ENCODE measurements around the gene MYO18A. TPM values are rescaled to one million over a fixed set of nuclear protein-coding genes. Genes with fewer than 3 reads are reported as not detected.
A peak's percentile ranks its signal among the peaks of the same experiment; 100 is the strongest.

MYO18A gene
- total and polyA plus RNA-seq, 9 donors, result 23.0 to 53.9 (median 31.7) TPM

- H3K4me3 ChIP-seq, result no peak overlapping the region
- WGBS, 3 donors, result 17 to 51% (median 24%) methylated on average over 11 of the region's 11 CpGs
- no peak for DNase-seq
- H3K4me1 ChIP-seq (ENCODE audit: insufficient read depth), result peaks cover 44% of the 10 kb centered on the region
- H3K36me3 ChIP-seq, result no peaks in the 10 kb centered on the region
- peak overlapping the region in 1 of 2 donors; percentile 48 for H3K27ac ChIP-seq
- no peaks in the 10 kb centered on the region for H3K9me3 ChIP-seq
- TF ChIP-seq POLR2A (IDR thresholded peaks at IDR 0.05) (no peak), EP300 (IDR thresholded peaks at IDR 0.05) (no peak), CTCF (IDR thresholded peaks at IDR 0.05) (no peak)
- H3K27me3 ChIP-seq, result no peaks in the 10 kb centered on the region
- intact Hi-C loops (cut with DNase I), result loop anchor here in 1 of 4 donors (10.0 kb wide), 1 partner anchor 57 kb away; no protein-coding TSS in a partner anchor
These were observed 22.1 kb downstream of the MYO18A start for GRCh38 chr17:29158096-29158487.

- peaks cover 44% of the 10 kb centered on the region for H3K4me1 ChIP-seq (ENCODE audit: insufficient read depth)
- TF ChIP-seq POLR2A (IDR thresholded peaks at IDR 0.05) (no peak), CTCF (IDR thresholded peaks at IDR 0.05) (no peak), EP300 (IDR thresholded peaks at IDR 0.05) (no peak)
- no peak overlapping the region for H3K4me3 ChIP-seq
- no peak for DNase-seq
- H3K9me3 ChIP-seq, result no peaks in the 10 kb centered on the region
- intact Hi-C loops (cut with DNase I), result loop anchor here in 1 of 4 donors (10.0 kb wide), 1 partner anchor 57 kb away; no protein-coding TSS in a partner anchor
- H3K36me3 ChIP-seq, result no peaks in the 10 kb centered on the region
- no peaks in the 10 kb centered on the region for H3K27me3 ChIP-seq
- 87 to 95% (median 90%) methylated on average over 1 of the region's 1 CpG for WGBS, 3 donors
- no peak overlapping the region for H3K27ac ChIP-seq
These were observed 22.9 kb downstream of the MYO18A start for GRCh38 chr17:29157310-29157709.

GRCh38 chr17:29156781-29157180 is 23.4 kb downstream of the MYO18A start:
- WGBS, 3 donors, result 38 to 69% (median 59%) methylated on average over 6 of the region's 6 CpGs
- Histone ChIP-seq H3K9me3 (no peaks in the 10 kb centered on the region), H3K4me3 (no peak overlapping the region), H3K4me1 (ENCODE audit: insufficient read depth) (peaks cover 44% of the 10 kb centered on the region), H3K27ac (peak overlapping the region in 1 of 2 donors; percentile 32), H3K36me3 (no peaks in the 10 kb centered on the region), H3K27me3 (no peaks in the 10 kb centered on the region)
- DNase-seq, result no peak
- TF ChIP-seq POLR2A (IDR thresholded peaks at IDR 0.05) (no peak), EP300 (IDR thresholded peaks at IDR 0.05) (no peak), CTCF (IDR thresholded peaks at IDR 0.05) (no peak)
- intact Hi-C loops (cut with DNase I), result loop anchor here in 1 of 4 donors (10.0 kb wide), 1 partner anchor 58 kb away; no protein-coding TSS in a partner anchor

- peak in 1 of 5 donors; percentile 48 for DNase-seq
- peak overlapping the region in 1 of 2 donors; percentile 32 for H3K27ac ChIP-seq
- no peak for TF ChIP-seq CTCF (IDR thresholded peaks at IDR 0.05)
- TF ChIP-seq EP300 (IDR thresholded peaks at IDR 0.05), result no peak
- TF ChIP-seq POLR2A (IDR thresholded peaks at IDR 0.05), result no peak
- H3K4me1 ChIP-seq (ENCODE audit: insufficient read depth), result peaks cover 44% of the 10 kb centered on the region
- WGBS, 3 donors, result 12 to 21% (median 14%) methylated on average over 3 of the region's 3 CpGs
- H3K36me3 ChIP-seq, result no peaks in the 10 kb centered on the region
- intact Hi-C loops (cut with DNase I), result loop anchor here in 1 of 4 donors (10.0 kb wide), 1 partner anchor 59 kb away; no protein-coding TSS in a partner anchor
- H3K9me3 ChIP-seq, result no peaks in the 10 kb centered on the region
- no peaks in the 10 kb centered on the region for H3K27me3 ChIP-seq
- H3K4me3 ChIP-seq, result no peak overlapping the region
These were observed 24.2 kb downstream of the MYO18A start for GRCh38 chr17:29155966-29156338.
